ENCODE data around the gene NPHP4. TPM values are rescaled to one million over a fixed set of nuclear protein-coding genes. Genes with fewer than 3 reads are reported as not detected.

NPHP4 gene
- total RNA-seq, 1 experiment from 2014 or later = 18.8 TPM

DNA sequence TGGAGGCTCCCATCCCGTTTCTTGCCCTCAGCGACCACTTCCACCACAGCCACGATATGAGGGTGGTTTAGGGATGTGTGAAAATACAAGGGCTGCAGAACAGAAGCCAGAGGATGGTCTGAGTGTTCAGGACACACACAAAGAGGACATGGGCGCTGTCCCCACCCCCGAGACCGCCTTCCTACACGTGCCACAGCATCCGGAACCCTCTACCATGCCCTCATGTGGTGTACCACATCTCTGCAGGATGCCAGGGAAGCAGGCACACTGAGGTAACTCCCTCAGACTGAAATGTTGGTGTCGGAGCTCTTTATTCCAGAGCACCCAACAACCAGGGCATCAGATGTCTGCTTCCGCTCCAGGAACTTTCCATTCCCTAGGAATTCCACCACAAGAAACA lies 23.1 kb downstream of the NPHP4 start:
- no peaks in the 10 kb centered on the region for H3K4me1 ChIP-seq (ENCODE audit: insufficient read depth, low read length)
- POLR2A ChIA-PET (ENCODE audit: unreplicated experiment) = no interaction called here
- TF ChIP-seq, protein P1, sequence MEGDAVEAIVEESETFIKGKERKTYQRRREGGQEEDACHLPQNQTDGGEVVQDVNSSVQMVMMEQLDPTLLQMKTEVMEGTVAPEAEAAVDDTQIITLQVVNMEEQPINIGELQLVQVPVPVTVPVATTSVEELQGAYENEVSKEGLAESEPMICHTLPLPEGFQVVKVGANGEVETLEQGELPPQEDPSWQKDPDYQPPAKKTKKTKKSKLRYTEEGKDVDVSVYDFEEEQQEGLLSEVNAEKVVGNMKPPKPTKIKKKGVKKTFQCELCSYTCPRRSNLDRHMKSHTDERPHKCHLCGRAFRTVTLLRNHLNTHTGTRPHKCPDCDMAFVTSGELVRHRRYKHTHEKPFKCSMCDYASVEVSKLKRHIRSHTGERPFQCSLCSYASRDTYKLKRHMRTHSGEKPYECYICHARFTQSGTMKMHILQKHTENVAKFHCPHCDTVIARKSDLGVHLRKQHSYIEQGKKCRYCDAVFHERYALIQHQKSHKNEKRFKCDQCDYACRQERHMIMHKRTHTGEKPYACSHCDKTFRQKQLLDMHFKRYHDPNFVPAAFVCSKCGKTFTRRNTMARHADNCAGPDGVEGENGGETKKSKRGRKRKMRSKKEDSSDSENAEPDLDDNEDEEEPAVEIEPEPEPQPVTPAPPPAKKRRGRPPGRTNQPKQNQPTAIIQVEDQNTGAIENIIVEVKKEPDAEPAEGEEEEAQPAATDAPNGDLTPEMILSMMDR (conservative IDR thresholded peaks at IDR 0.05; ENCODE audit: low read depth, low read length) = no peak
- TF ChIP-seq EZH2 (IDR thresholded peaks at IDR 0.05; ENCODE audit: low read length, unreplicated experiment) (no peak), EZH2phosphoT487 (IDR thresholded peaks at IDR 0.05; ENCODE audit: borderline replicate concordance, low read length) (no peak)
- no peaks in the 10 kb centered on the region for H3F3A ChIP-seq (ENCODE audit: low read length, unreplicated experiment)
- H3K27me3 ChIP-seq (ENCODE audit: low read length) = no peaks in the 10 kb centered on the region
- no peaks in the 10 kb centered on the region for H3K79me2 ChIP-seq (ENCODE audit: low read length)
- CTCF ChIA-PET = no interaction called here
- no peak overlapping the region for H3K9ac ChIP-seq (ENCODE audit: low read length)
- no peaks in the 10 kb centered on the region for H4K20me1 ChIP-seq (ENCODE audit: low read length)
- intact Hi-C loops (cut with micrococcal nuclease) = no loop called here
- no peaks in the 10 kb centered on the region for H3K9me2 ChIP-seq (replicated peaks; ENCODE audit: low read length)
- peaks cover 19% of the 10 kb centered on the region; the same call in 1 of the 2 replicates for H3K36me3 ChIP-seq (ENCODE audit: low read depth, low read length)
- H3K4me2 ChIP-seq (ENCODE audit: low read length) = no peak overlapping the region
- H3K27ac ChIP-seq (ENCODE audit: low read length) = no peak overlapping the region
- H2AFZ ChIP-seq (ENCODE audit: low read length) = no peak overlapping the region
- ATAC-seq (no peak), DNase-seq (no peak)
- H3K4me3 ChIP-seq (ENCODE audit: low read length) = no peak overlapping the region
- no peaks in the 10 kb centered on the region for H3K9me3 ChIP-seq (ENCODE audit: low read length)
- BruUV-seq (replicated peaks) = no TSS peak

DNA sequence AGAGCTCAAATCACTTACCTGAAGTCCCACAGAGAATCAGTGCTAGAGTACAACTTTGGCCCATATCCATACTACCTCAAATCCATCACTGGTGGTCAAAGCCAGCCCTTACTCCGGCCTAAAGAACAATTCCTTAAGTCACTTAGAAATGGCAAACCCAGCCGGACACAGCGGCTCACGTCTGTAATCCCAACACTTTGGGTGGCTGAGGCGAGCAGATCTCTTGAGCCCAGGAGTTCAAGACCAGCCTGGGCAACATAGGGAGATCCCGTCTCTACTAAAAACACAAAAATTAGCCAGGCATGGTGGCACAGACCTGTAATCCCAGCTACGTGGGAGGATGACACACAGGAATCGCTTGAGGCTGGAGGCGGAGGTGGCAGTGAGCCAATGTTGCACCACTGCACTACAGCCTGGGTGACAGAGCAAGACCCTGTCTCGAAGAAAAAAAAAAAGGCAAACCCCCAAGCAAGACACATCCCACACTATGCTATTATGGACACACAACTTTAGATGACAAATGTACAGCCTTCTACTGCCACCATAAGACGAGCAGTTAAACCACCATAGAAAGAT lies 24.0 kb downstream of the NPHP4 start:
- Histone ChIP-seq H3K79me2 (ENCODE audit: low read length) (no peaks in the 10 kb centered on the region), H3K9me3 (ENCODE audit: low read length) (no peaks in the 10 kb centered on the region), H3K9me2 (replicated peaks; ENCODE audit: low read length) (no peaks in the 10 kb centered on the region), H2AFZ (ENCODE audit: low read length) (no peak overlapping the region), H3K27ac (ENCODE audit: low read length) (no peak overlapping the region), H3F3A (ENCODE audit: low read length, unreplicated experiment) (no peaks in the 10 kb centered on the region), H3K4me1 (ENCODE audit: insufficient read depth, low read length) (no peaks in the 10 kb centered on the region), H3K36me3 (ENCODE audit: low read depth, low read length) (peaks cover 19% of the 10 kb centered on the region; the same call in 1 of the 2 replicates), H3K4me2 (ENCODE audit: low read length) (no peak overlapping the region), H3K4me3 (ENCODE audit: low read length) (no peak overlapping the region), H3K27me3 (ENCODE audit: low read length) (no peaks in the 10 kb centered on the region), H3K9ac (ENCODE audit: low read length) (no peak overlapping the region), H4K20me1 (ENCODE audit: low read length) (no peaks in the 10 kb centered on the region)
- DNase-seq (no peak), ATAC-seq (no peak)
- POLR2A ChIA-PET (ENCODE audit: unreplicated experiment) = no interaction called here
- intact Hi-C loops (cut with micrococcal nuclease) = no loop called here
- CTCF ChIA-PET = no interaction called here
- no peak for TF ChIP-seq EZH2 (IDR thresholded peaks at IDR 0.05; ENCODE audit: low read length, unreplicated experiment)
- TF ChIP-seq, protein P1 (conservative IDR thresholded peaks at IDR 0.05; ENCODE audit: low read depth, low read length) = no peak
- TF ChIP-seq EZH2phosphoT487 (IDR thresholded peaks at IDR 0.05; ENCODE audit: borderline replicate concordance, low read length) = no peak
- no TSS peak for BruUV-seq (replicated peaks)

DNA sequence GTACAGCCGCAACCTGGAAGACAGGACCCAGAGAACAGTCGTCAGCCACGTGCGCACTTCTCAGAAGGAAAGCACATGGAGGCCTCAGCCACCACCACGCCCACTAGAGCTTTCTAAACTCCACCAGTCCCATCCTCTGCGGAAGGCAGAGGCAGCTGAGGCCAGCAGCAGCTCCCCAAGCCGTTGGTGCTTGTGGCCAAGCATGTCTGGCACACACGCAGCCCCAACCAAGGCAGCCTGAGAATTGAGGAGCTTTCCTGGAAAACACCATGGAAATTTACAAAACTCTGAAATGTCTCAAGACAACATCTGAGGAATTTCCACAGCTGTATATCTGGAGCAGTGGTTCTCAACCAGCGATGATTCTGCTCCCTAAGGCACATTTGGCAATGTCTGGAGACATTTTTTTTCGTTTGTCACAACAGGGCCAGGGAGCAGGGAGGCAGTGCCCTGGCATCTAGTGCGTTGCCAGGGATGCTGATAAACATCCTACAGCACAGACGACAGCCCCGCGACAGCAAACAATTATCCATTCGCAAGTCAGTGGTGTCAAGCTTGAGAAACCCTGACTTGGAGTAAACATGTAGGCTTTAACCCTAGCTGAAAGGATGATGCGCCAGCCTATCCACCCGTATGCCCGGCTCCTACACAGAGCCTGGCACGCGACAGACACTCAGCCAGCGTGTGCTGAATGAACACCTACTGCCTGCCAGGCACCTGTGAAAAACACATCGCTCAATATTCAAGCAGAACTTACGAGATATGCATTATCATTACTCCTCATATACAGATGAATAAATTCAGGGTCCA lies 24.7 kb downstream of the NPHP4 start:
- BruUV-seq (replicated peaks) = no TSS peak
- Histone ChIP-seq H4K20me1 (ENCODE audit: low read length) (no peaks in the 10 kb centered on the region), H3K36me3 (ENCODE audit: low read depth, low read length) (peaks cover 23% of the 10 kb centered on the region; the same call in 1 of the 2 replicates), H3K4me3 (ENCODE audit: low read length) (no peak overlapping the region), H3F3A (ENCODE audit: low read length, unreplicated experiment) (no peaks in the 10 kb centered on the region), H3K9me2 (replicated peaks; ENCODE audit: low read length) (no peaks in the 10 kb centered on the region), H3K27me3 (ENCODE audit: low read length) (no peaks in the 10 kb centered on the region), H3K27ac (ENCODE audit: low read length) (no peak overlapping the region), H3K9me3 (ENCODE audit: low read length) (no peaks in the 10 kb centered on the region), H2AFZ (ENCODE audit: low read length) (no peak overlapping the region), H3K4me1 (ENCODE audit: insufficient read depth, low read length) (no peaks in the 10 kb centered on the region), H3K9ac (ENCODE audit: low read length) (no peak overlapping the region), H3K4me2 (ENCODE audit: low read length) (no peak overlapping the region), H3K79me2 (ENCODE audit: low read length) (no peaks in the 10 kb centered on the region)
- DNase-seq (no peak), ATAC-seq (no peak)
- ChIA-PET POLR2A (ENCODE audit: unreplicated experiment) (no interaction called here), CTCF (no interaction called here)
- TF ChIP-seq EZH2phosphoT487 (IDR thresholded peaks at IDR 0.05; ENCODE audit: borderline replicate concordance, low read length) (no peak), EZH2 (IDR thresholded peaks at IDR 0.05; ENCODE audit: low read length, unreplicated experiment) (no peak)
- TF ChIP-seq, protein P1 (conservative IDR thresholded peaks at IDR 0.05; ENCODE audit: low read depth, low read length) = no peak
- intact Hi-C loops (cut with micrococcal nuclease) = no loop called here
